GM12878 (cell line): ENCODE results near the gene HSPA2. TPM values are rescaled to one million over a fixed set of nuclear protein-coding genes. Genes with fewer than 3 reads are reported as not detected.

ENCODE experiments used
- BACH1 ChIP-seq: fragments of 450-650 bp; IDR thresholded peaks from 2 replicates; pipeline ENCODE4 v1.6.1; 2017; ENCODE audit warnings: mild to moderate bottlenecking, borderline replicate concordance
- CREB1 ChIP-seq: IDR thresholded peaks from 2 replicates; pipeline ENCODE4 v1.6.1; 2012; ENCODE audit warnings: low read depth, mild to moderate bottlenecking, inconsistent platforms
- CREM ChIP-seq: IDR thresholded peaks from 2 replicates; pipeline ENCODE4 v1.6.1; 2014; ENCODE audit warnings: antibody characterized with exemption, low read depth
- EED ChIP-seq: sonication (generic); IDR thresholded peaks from 2 replicates; pipeline ENCODE4 v1.6.1; 2016; ENCODE audit warnings: antibody characterized with exemption, low read depth
- ETV6 ChIP-seq, 2 experiments: fragments of 450-650 bp in 1 of 2; IDR thresholded peaks in 1 of 2; conservative IDR thresholded peaks in 1 of 2; 2 replicates each; pipeline ENCODE4 v1.6.1; 2014; ENCODE audit warnings: antibody characterized with exemption in 1 of 2, borderline replicate concordance in 1 of 2, low read depth in 1 of 2, mild to moderate bottlenecking in 1 of 2, moderate library complexity in 1 of 2
- HCFC1 ChIP-seq: fragments of 150-350 bp; IDR thresholded peaks from 2 replicates; pipeline ENCODE4 v1.6.1; 2014; ENCODE audit warnings: low read length
- MLLT1 ChIP-seq: fragments of 450-650 bp; IDR thresholded peaks from 2 replicates; pipeline ENCODE4 v1.6.1; 2016; ENCODE audit warnings: mild to moderate bottlenecking
- MTA2 ChIP-seq: fragments of 450-650 bp; IDR thresholded peaks from 2 replicates; pipeline ENCODE4 v1.6.1; 2016; ENCODE audit warnings: low read depth, mild to moderate bottlenecking, moderate library complexity
- NR2C2 ChIP-seq: IDR thresholded peaks from 2 replicates; pipeline ENCODE4 v1.6.1; 2011; ENCODE audit warnings: borderline replicate concordance, low read depth; ENCODE audit not compliant: control insufficient read depth, insufficient read length
- RB1 ChIP-seq: fragments of 450-650 bp; formaldehyde crosslinking; IDR thresholded peaks from 2 replicates; pipeline ENCODE4 v1.6.1; 2017; ENCODE audit warnings: mild to moderate bottlenecking, borderline replicate concordance
- RCOR1 ChIP-seq: conservative IDR thresholded peaks from 2 replicates; pipeline ENCODE4 v1.6.1; 2012; ENCODE audit warnings: low read depth, low read length, improper control_type of control experiment
- RELA ChIP-seq: fragments of 450-650 bp; IDR thresholded peaks from 2 replicates; pipeline ENCODE4 v1.8.0; 2014; ENCODE audit warnings: borderline replicate concordance; ENCODE audit not compliant: partially characterized antibody
- SMAD5 ChIP-seq: IDR thresholded peaks from 2 replicates; pipeline ENCODE4 v1.6.1; 2016; ENCODE audit warnings: antibody characterized with exemption, low read depth
- SREBF1 ChIP-seq: IDR thresholded peaks from 2 replicates; pipeline ENCODE4 v1.6.1; 2012; ENCODE audit warnings: mild to moderate bottlenecking, low read length
- STAT1 ChIP-seq: fragments of 450-650 bp; conservative IDR thresholded peaks from 2 replicates; pipeline ENCODE4 v1.6.1; 2014; ENCODE audit warnings: antibody characterized with exemption, mild to moderate bottlenecking
- TAF1 ChIP-seq: IDR thresholded peaks from 2 replicates; pipeline ENCODE4 v1.6.1; 2011; ENCODE audit warnings: mild to moderate bottlenecking, low read depth, low read length, borderline replicate concordance
- TARDBP ChIP-seq: IDR thresholded peaks from 2 replicates; pipeline ENCODE4 v1.6.1; 2016; ENCODE audit warnings: borderline replicate concordance
- ZBTB33 ChIP-seq: fragments of 450-650 bp; IDR thresholded peaks from 2 replicates; pipeline ENCODE4 v1.6.1; 2017; ENCODE audit warnings: mild to moderate bottlenecking
- ZNF274 ChIP-seq: IDR thresholded peaks from one replicate; pipeline ENCODE4 v1.8.0; 2011; ENCODE audit not compliant: insufficient read length, insufficient read depth
- ZNF384 ChIP-seq: IDR thresholded peaks from 2 replicates; pipeline ENCODE4 v1.6.1; 2012; ENCODE audit warnings: low read depth, mild to moderate bottlenecking, low read length, improper control_type of control experiment, borderline replicate concordance
- polyA plus RNA-seq, 11 experiments: library from polyadenylated mRNA; depleted of rRNA in 4 of 11; unstranded in 6 of 11; stranded (reverse) in 5 of 11; fragments of >200 nt; fragmentation: Nextera tagmentation in 4 of 11; fragmentation: Illumina TruSeq in 1 of 11; extraction: Ambion mirVana in 4 of 11; extraction: Trizol in 1 of 11; gene quantifications; 1 replicate in 1 of 11; 2 replicates in 10 of 11; pipeline versions ENCODE4 v1.2.1 to v1.2.3, GENCODE V29; 2011 to 2016; ENCODE audit warnings: inconsistent platforms in 2 of 11, missing spikeins in 2 of 11, low read depth in 1 of 11
- total RNA-seq, 4 experiments: library from RNA; depleted of rRNA in 3 of 4; stranded (reverse); fragments of >200 nt in 3 of 4; fragmentation: Illumina TruSeq in 1 of 4; extraction: Trizol in 1 of 4; gene quantifications; 2 replicates each; pipeline versions ENCODE4 v1.2.1 to v1.2.3, GENCODE V29; 2013 to 2021
- TF ChIP-seq, protein P1 (sequence below): fragments of 450-650 bp; IDR thresholded peaks from 2 replicates; pipeline ENCODE4 v1.6.1; 2016; ENCODE audit warnings: mild to moderate bottlenecking, moderate library complexity, borderline replicate concordance
- TF ChIP-seq, protein P2 (sequence below): fragments of 450-650 bp; IDR thresholded peaks from 2 replicates; pipeline ENCODE4 v1.6.1; 2016; ENCODE audit warnings: mild to moderate bottlenecking

HSPA2 gene
- total and polyA plus RNA-seq, 10 of the 15 experiments (the other 5 are each of a cell fraction or from before 2014, with no cell fraction given): 0.02 to 1.2 (median 0.65) TPM

- TF ChIP-seq RELA (no peak), MLLT1 (no peak), HCFC1 (no peak), EED (0 out of 2 replicates have a peak, but pooled peaks have one; percentile 21), ZNF274 (no peak), ETV6 (conservative IDR thresholded peaks at IDR 0.05 in 1 of 2, IDR thresholded peaks at IDR 0.05 in 1 of 2; ENCODE audit: borderline replicate concordance in 1 of 2, low read depth in 1 of 2) (no peak), ZNF384 (no peak), BACH1 (no peak), RB1 (no peak), TAF1 (no peak), NR2C2 (no peak), ZBTB33 (no peak), CREB1 (0 out of 2 replicates have a peak, but pooled peaks have one; percentile 36), RCOR1 (no peak), STAT1 (no peak), CREM (no peak), TARDBP (no peak), MTA2 (no peak), SREBF1 (no peak), SMAD5 (no peak)
- TF ChIP-seq, protein P1, sequence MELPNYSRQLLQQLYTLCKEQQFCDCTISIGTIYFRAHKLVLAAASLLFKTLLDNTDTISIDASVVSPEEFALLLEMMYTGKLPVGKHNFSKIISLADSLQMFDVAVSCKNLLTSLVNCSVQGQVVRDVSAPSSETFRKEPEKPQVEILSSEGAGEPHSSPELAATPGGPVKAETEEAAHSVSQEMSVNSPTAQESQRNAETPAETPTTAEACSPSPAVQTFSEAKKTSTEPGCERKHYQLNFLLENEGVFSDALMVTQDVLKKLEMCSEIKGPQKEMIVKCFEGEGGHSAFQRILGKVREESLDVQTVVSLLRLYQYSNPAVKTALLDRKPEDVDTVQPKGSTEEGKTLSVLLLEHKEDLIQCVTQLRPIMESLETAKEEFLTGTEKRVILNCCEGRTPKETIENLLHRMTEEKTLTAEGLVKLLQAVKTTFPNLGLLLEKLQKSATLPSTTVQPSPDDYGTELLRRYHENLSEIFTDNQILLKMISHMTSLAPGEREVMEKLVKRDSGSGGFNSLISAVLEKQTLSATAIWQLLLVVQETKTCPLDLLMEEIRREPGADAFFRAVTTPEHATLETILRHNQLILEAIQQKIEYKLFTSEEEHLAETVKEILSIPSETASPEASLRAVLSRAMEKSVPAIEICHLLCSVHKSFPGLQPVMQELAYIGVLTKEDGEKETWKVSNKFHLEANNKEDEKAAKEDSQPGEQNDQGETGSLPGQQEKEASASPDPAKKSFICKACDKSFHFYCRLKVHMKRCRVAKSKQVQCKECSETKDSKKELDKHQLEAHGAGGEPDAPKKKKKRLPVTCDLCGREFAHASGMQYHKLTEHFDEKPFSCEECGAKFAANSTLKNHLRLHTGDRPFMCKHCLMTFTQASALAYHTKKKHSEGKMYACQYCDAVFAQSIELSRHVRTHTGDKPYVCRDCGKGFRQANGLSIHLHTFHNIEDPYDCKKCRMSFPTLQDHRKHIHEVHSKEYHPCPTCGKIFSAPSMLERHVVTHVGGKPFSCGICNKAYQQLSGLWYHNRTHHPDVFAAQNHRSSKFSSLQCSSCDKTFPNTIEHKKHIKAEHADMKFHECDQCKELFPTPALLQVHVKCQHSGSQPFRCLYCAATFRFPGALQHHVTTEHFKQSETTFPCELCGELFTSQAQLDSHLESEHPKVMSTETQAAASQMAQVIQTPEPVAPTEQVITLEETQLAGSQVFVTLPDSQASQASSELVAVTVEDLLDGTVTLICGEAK: no peak
- TF ChIP-seq, protein P2, sequence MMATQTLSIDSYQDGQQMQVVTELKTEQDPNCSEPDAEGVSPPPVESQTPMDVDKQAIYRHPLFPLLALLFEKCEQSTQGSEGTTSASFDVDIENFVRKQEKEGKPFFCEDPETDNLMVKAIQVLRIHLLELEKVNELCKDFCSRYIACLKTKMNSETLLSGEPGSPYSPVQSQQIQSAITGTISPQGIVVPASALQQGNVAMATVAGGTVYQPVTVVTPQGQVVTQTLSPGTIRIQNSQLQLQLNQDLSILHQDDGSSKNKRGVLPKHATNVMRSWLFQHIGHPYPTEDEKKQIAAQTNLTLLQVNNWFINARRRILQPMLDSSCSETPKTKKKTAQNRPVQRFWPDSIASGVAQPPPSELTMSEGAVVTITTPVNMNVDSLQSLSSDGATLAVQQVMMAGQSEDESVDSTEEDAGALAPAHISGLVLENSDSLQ: no peak
These were observed 29.5 kb upstream of the HSPA2 start (continued) for GRCh38 chr14:64510825-64511671.
